ENCODE results near the gene ZSWIM6. TPM values are rescaled to one million over a fixed set of nuclear protein-coding genes. Genes with fewer than 3 reads are reported as not detected.

The ZSWIM6 gene
- total RNA-seq, 1 donor from 2014 or later, result 40.1 TPM

DNA sequence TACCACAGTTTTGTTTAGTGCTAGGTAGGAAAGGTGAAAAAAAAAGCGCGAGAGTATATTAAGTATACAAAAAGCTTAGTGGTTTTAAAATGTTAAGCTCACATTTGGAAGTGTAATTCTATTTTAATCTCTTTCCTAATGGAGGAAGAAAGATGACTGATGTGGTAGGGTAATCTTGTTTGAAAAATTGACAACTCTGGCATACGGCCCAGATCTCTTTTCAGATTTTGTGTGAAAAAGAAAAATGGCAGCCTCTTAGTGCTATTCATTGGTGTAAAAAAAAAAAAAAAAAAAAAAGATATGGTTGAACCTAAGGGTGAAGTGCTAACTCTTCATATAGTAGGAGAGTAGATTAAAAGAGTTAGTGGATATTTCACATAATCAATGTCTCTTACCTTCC, 108.0 kb downstream of the ZSWIM6 start:
- peaks cover 93% of the 10 kb centered on the region for H3K79me2 ChIP-seq (ENCODE audit: insufficient read depth, low read length)
- no peak for FAIRE-seq

DNA sequence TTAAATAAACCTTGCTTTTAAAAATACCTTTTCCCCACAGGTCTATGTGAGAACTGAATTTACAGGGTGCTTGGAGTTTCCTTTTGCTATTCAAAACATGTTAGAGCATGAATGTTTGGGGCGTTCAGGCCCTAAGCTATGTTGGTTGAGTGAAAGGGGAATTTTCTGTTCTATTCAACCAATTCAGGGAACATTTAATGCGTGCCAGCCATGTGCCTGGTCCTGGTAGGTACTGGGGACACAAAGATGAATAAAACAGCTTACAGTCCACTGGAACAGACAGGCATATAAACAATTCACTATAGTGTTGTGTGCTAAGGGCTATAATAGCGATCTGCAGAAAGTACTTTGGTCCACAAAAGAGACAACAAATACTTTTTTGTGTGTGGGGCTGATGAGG, 108.5 kb downstream of the ZSWIM6 start:
- Histone ChIP-seq H3K4me2 (ENCODE audit: low read length) (no peak overlapping the region), H3K4me3 (ENCODE audit: insufficient read depth, low read depth, low read length) (no peak overlapping the region), H3K9me3 (ENCODE audit: insufficient read depth, low read depth, low read length) (peaks cover 7% of the 10 kb centered on the region), H3K36me3 (ENCODE audit: insufficient read depth, low read length) (no peaks in the 10 kb centered on the region), H2AFZ (ENCODE audit: low read depth, low read length) (no peak overlapping the region), H3K79me2 (ENCODE audit: insufficient read depth, low read length) (peaks cover 93% of the 10 kb centered on the region), H3K4me1 (ENCODE audit: insufficient read depth, low read length) (no peaks in the 10 kb centered on the region), H3K9ac (ENCODE audit: low read length) (no peak overlapping the region), H3K27me3 (ENCODE audit: insufficient read depth, low read length) (no peaks in the 10 kb centered on the region), H4K20me1 (ENCODE audit: insufficient read depth, low read length) (peaks cover 78% of the 10 kb centered on the region), H3K27ac (ENCODE audit: low read depth, low read length) (no peak overlapping the region)
- Mint-ChIP-seq H3K4me1 (ENCODE audit: low read depth, unreplicated experiment) (peaks cover 26% of the 10 kb centered on the region), H3K27ac (ENCODE audit: unreplicated experiment) (no peak overlapping the region), H3K9me3 (ENCODE audit: unreplicated experiment) (peaks cover 3% of the 10 kb centered on the region), H3K27me3 (ENCODE audit: low read depth, unreplicated experiment) (no peaks in the 10 kb centered on the region), H3K4me3 (ENCODE audit: unreplicated experiment) (no peak overlapping the region), H3K36me3 (ENCODE audit: low read depth, unreplicated experiment) (peaks cover 2% of the 10 kb centered on the region)
- DNase-seq (ENCODE audit: low read depth) (no peak), FAIRE-seq (no peak)
- TF ChIP-seq EZH2 (IDR thresholded peaks at IDR 0.05; ENCODE audit: insufficient read depth, low read length), result no peak
- TF ChIP-seq, protein P1, sequence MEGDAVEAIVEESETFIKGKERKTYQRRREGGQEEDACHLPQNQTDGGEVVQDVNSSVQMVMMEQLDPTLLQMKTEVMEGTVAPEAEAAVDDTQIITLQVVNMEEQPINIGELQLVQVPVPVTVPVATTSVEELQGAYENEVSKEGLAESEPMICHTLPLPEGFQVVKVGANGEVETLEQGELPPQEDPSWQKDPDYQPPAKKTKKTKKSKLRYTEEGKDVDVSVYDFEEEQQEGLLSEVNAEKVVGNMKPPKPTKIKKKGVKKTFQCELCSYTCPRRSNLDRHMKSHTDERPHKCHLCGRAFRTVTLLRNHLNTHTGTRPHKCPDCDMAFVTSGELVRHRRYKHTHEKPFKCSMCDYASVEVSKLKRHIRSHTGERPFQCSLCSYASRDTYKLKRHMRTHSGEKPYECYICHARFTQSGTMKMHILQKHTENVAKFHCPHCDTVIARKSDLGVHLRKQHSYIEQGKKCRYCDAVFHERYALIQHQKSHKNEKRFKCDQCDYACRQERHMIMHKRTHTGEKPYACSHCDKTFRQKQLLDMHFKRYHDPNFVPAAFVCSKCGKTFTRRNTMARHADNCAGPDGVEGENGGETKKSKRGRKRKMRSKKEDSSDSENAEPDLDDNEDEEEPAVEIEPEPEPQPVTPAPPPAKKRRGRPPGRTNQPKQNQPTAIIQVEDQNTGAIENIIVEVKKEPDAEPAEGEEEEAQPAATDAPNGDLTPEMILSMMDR (IDR thresholded peaks at IDR 0.05; ENCODE audit: insufficient read depth, low read depth, low read length), result no peak

More for the DNA sequence above, 108.0 kb downstream of the ZSWIM6 start:
- Mint-ChIP-seq H3K27me3 (ENCODE audit: low read depth, unreplicated experiment) (no peaks in the 10 kb centered on the region), H3K4me1 (ENCODE audit: low read depth, unreplicated experiment) (peaks cover 26% of the 10 kb centered on the region), H3K4me3 (ENCODE audit: unreplicated experiment) (no peak overlapping the region), H3K36me3 (ENCODE audit: low read depth, unreplicated experiment) (peaks cover 2% of the 10 kb centered on the region), H3K27ac (ENCODE audit: unreplicated experiment) (no peak overlapping the region), H3K9me3 (ENCODE audit: unreplicated experiment) (peaks cover 3% of the 10 kb centered on the region)
- no peaks in the 10 kb centered on the region for H3K27me3 ChIP-seq (ENCODE audit: insufficient read depth, low read length)
- H3K9ac ChIP-seq (ENCODE audit: low read length), result no peak overlapping the region
- H3K27ac ChIP-seq (ENCODE audit: low read depth, low read length), result no peak overlapping the region
- H3K4me2 ChIP-seq (ENCODE audit: low read length), result no peak overlapping the region
- no peaks in the 10 kb centered on the region for H3K36me3 ChIP-seq (ENCODE audit: insufficient read depth, low read length)
- no peak for DNase-seq (ENCODE audit: low read depth)
- TF ChIP-seq, protein P1 (IDR thresholded peaks at IDR 0.05; ENCODE audit: insufficient read depth, low read depth, low read length), result no peak
- no peak for TF ChIP-seq EZH2 (IDR thresholded peaks at IDR 0.05; ENCODE audit: insufficient read depth, low read length)
- no peak overlapping the region for H3K4me3 ChIP-seq (ENCODE audit: insufficient read depth, low read depth, low read length)
- no peaks in the 10 kb centered on the region for H3K4me1 ChIP-seq (ENCODE audit: insufficient read depth, low read length)
- H3K9me3 ChIP-seq (ENCODE audit: insufficient read depth, low read depth, low read length), result peaks cover 7% of the 10 kb centered on the region
- H4K20me1 ChIP-seq (ENCODE audit: insufficient read depth, low read length), result peaks cover 78% of the 10 kb centered on the region
- no peak overlapping the region for H2AFZ ChIP-seq (ENCODE audit: low read depth, low read length)

DNA sequence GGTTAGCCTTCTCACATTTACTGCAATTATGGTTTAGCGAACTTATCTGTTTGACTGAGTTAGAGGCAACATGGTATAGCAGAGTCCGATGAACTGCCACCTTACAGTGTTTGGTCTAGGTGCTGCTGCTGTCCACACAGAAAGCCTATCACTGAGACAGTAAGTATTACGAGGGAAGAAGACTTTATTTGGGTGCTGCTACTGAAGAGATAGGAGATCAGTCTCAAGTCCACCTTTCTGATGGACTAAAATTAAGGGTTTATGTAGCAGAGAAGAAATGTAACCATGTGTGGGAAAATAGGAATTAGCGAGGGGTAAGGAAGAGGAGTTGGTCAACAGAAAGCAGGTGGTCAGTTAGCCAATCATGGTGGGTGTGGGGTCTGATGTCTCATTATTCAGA, 109.7 kb downstream of the ZSWIM6 start:
- Histone ChIP-seq H3K36me3 (ENCODE audit: insufficient read depth, low read length) (no peaks in the 10 kb centered on the region), H3K79me2 (ENCODE audit: insufficient read depth, low read length) (peaks cover 91% of the 10 kb centered on the region), H3K4me1 (ENCODE audit: insufficient read depth, low read length) (no peaks in the 10 kb centered on the region), H2AFZ (ENCODE audit: low read depth, low read length) (no peak overlapping the region), H3K4me3 (ENCODE audit: insufficient read depth, low read depth, low read length) (no peak overlapping the region), H3K9ac (ENCODE audit: low read length) (no peak overlapping the region), H3K9me3 (ENCODE audit: insufficient read depth, low read depth, low read length) (peaks cover 7% of the 10 kb centered on the region), H3K27me3 (ENCODE audit: insufficient read depth, low read length) (no peaks in the 10 kb centered on the region), H4K20me1 (ENCODE audit: insufficient read depth, low read length) (peaks cover 70% of the 10 kb centered on the region), H3K4me2 (ENCODE audit: low read length) (no peak overlapping the region), H3K27ac (ENCODE audit: low read depth, low read length) (no peak overlapping the region)
- Mint-ChIP-seq H3K4me3 (ENCODE audit: unreplicated experiment) (no peak overlapping the region), H3K9me3 (ENCODE audit: unreplicated experiment) (peaks cover 3% of the 10 kb centered on the region), H3K27ac (ENCODE audit: unreplicated experiment) (no peak overlapping the region), H3K36me3 (ENCODE audit: low read depth, unreplicated experiment) (peaks cover 6% of the 10 kb centered on the region), H3K4me1 (ENCODE audit: low read depth, unreplicated experiment) (peaks cover 27% of the 10 kb centered on the region), H3K27me3 (ENCODE audit: low read depth, unreplicated experiment) (no peaks in the 10 kb centered on the region)
- FAIRE-seq, result no peak
- no peak for DNase-seq (ENCODE audit: low read depth)
- no peak for TF ChIP-seq EZH2 (IDR thresholded peaks at IDR 0.05; ENCODE audit: insufficient read depth, low read length)
- TF ChIP-seq, protein P1 (IDR thresholded peaks at IDR 0.05; ENCODE audit: insufficient read depth, low read depth, low read length), result no peak
